ENCODE results near the gene EEF1AKMT1.

The EEF1AKMT1 gene

GRCh38 chr13:20773194-20774080, at the start of gene EEF1AKMT1:
Gene EEF1AKMT1 (minus strand): TSS chr13:20773961. CDS start chr13:20757598, 16,363 bp downstream.
- no peak for TF ChIP-seq CTCF (IDR thresholded peaks at IDR 0.05; ENCODE audit: low read depth, low read length)
- DNase-seq (ENCODE audit: extremely low read depth, low read depth) = peak; percentile 85

GRCh38 chr13:20823071-20823470, 49.3 kb upstream of the EEF1AKMT1 start:
- TF ChIP-seq CTCF (IDR thresholded peaks at IDR 0.05; ENCODE audit: low read depth, low read length) = no peak
- DNase-seq (ENCODE audit: extremely low read depth, low read depth) = no peak

GRCh38 chr13:20822406-20822805, 48.6 kb upstream of the EEF1AKMT1 start:
- no peak for DNase-seq (ENCODE audit: extremely low read depth, low read depth)
- TF ChIP-seq CTCF (IDR thresholded peaks at IDR 0.05; ENCODE audit: low read depth, low read length) = no peak

GRCh38 chr13:20819715-20820114, 46.0 kb upstream of the EEF1AKMT1 start:
- no peak for TF ChIP-seq CTCF (IDR thresholded peaks at IDR 0.05; ENCODE audit: low read depth, low read length)
- no peak for DNase-seq (ENCODE audit: extremely low read depth, low read depth)

GRCh38 chr13:20815464-20815863, 41.7 kb upstream of the EEF1AKMT1 start:
- TF ChIP-seq CTCF (IDR thresholded peaks at IDR 0.05; ENCODE audit: low read depth, low read length) = no peak
- DNase-seq (ENCODE audit: extremely low read depth, low read depth) = no peak

- DNase-seq (ENCODE audit: extremely low read depth, low read depth) = peak; percentile 77
- no peak for TF ChIP-seq CTCF (IDR thresholded peaks at IDR 0.05; ENCODE audit: low read depth, low read length)
Measured at GRCh38 chr13:20814224-20814910, 40.6 kb upstream of the EEF1AKMT1 start.

GRCh38 chr13:20812890-20813289, 39.1 kb upstream of the EEF1AKMT1 start:
- TF ChIP-seq CTCF (IDR thresholded peaks at IDR 0.05; ENCODE audit: low read depth, low read length) = no peak
- no peak for DNase-seq (ENCODE audit: extremely low read depth, low read depth)

Data from AG09319 (cell line).